K562 (cell line): ENCODE results near the gene MPV17L2. TPM values are rescaled to one million over a fixed set of nuclear protein-coding genes. Genes with fewer than 3 reads are reported as not detected.
A peak's percentile ranks its signal among the peaks of the same experiment; 100 is the strongest.
"Not testable (repeated sequence)": the region's sequence is repeated elsewhere in the genome, so short reads cannot be mapped to it uniquely, and the experiment has no call there.

Experiments used
- ATAC-seq: fragments of 200-7000 bp; cut with Tn5 transposase; 3 replicates; pipeline ENCODE4 v1.9.1; 2020; ENCODE audit warnings: moderate library complexity
- BruUV-seq: library from RNA; stranded (reverse); fragments of 400-500 nt; replicated peaks from 2 replicates; lab custom pipeline; 2021; lab: Mats Ljungman, UMichigan
- CTCF ChIA-PET: fragments of 300-600 bp; formaldehyde crosslinking; extraction: SDS; loops from one replicate; lab custom pipeline; 2021; ENCODE audit warnings: low intra/inter-chr PET ratio; lab: Yijun Ruan, JAX
- POLR2A ChIA-PET: fragments of 300-600, 350-650 bp; sonication (Branson Sonifier 250); formaldehyde crosslinking; extraction: SDS; loops from one replicate; lab custom pipeline; 2021; ENCODE audit warnings: antibody characterized with exemption, inconsistent platforms; lab: Yijun Ruan, JAX
- DNase-seq, 4 experiments: peaks; one replicate each; pipeline versions ENCODE4 v3.0.0 to v3.0.0-alpha.2; 2011 to 2018; ENCODE audit warnings: low spot score in 3 of 4, mixed read lengths in 3 of 4; ENCODE audit errors: extremely low read depth in 1 of 4
- FAIRE-seq: peaks from 2 replicates; lab custom pipeline; 2011; peaks lifted over from hg19 to GRCh38; lab: Jason Lieb, UNC
- H2AFZ ChIP-seq: 2 replicates; pipeline ENCODE4 v1.6.0; 2011; ENCODE audit warnings: low read depth, low read length, control low read depth, inconsistent platforms
- H3K27ac ChIP-seq: fragments of 200-600 bp; 3 replicates; pipeline ENCODE4 v1.8.0; 2011; ENCODE audit warnings: low read depth, mild to moderate bottlenecking, control low read depth, inconsistent platforms, low read length, moderate library complexity, mixed read lengths; ENCODE audit errors: extremely low read depth
- H3K27me3 ChIP-seq, 2 experiments: fragments of 300-600 bp in 1 of 2; 2 replicates in 1 of 2; 3 replicates in 1 of 2; pipeline versions ENCODE4 v1.6.0 to v1.8.0; 2011; ENCODE audit warnings: inconsistent platforms in 2 of 2, low read length in 2 of 2, mild to moderate bottlenecking in 1 of 2, mixed read lengths in 1 of 2, moderate library complexity in 1 of 2; ENCODE audit not compliant: control insufficient read depth in 2 of 2, insufficient read depth in 2 of 2
- H3K36me3 ChIP-seq: fragments of 300-600 bp; 3 replicates; pipeline ENCODE4 v1.8.0; 2011; ENCODE audit warnings: mild to moderate bottlenecking, low read length, inconsistent platforms; ENCODE audit not compliant: control insufficient read depth, insufficient read depth
- H3K4me1 ChIP-seq, 2 experiments: fragments of 200-600 bp in 1 of 2; replicated peaks in 1 of 2; 2 replicates in 1 of 2; 3 replicates in 1 of 2; pipeline versions ENCODE4 v1.5.1 to v1.8.0; 2011; ENCODE audit warnings: inconsistent platforms in 2 of 2, low read length in 2 of 2, mild to moderate bottlenecking in 1 of 2, mixed read lengths in 1 of 2, moderate library complexity in 1 of 2; ENCODE audit not compliant: control insufficient read depth in 2 of 2, insufficient read depth in 2 of 2
- H3K4me2 ChIP-seq: 2 replicates; pipeline ENCODE4 v1.6.1; 2011; ENCODE audit warnings: low read length, control low read depth, inconsistent platforms, mixed read lengths; ENCODE audit not compliant: insufficient read depth
- H3K4me3 ChIP-seq: fragments of 200-600 bp; sonication (generic), shearing (Covaris generic); 2 replicates; pipeline ENCODE4 v1.5.1; 2016; ENCODE audit warnings: control low read depth, inconsistent platforms
- H3K79me2 ChIP-seq: fragments of 200-600 bp; 3 replicates; pipeline ENCODE4 v1.8.0; 2011; ENCODE audit warnings: low read length, inconsistent platforms; ENCODE audit not compliant: control insufficient read depth, insufficient read depth
- H3K9ac ChIP-seq, 2 experiments: 2 replicates each; pipeline versions ENCODE4 v1.6.0 to v1.6.1; 2011; ENCODE audit warnings: low read depth in 2 of 2, low read length in 2 of 2, control low read depth in 1 of 2, inconsistent platforms in 1 of 2, mild to moderate bottlenecking in 1 of 2, mixed read lengths in 1 of 2; ENCODE audit not compliant: insufficient read depth in 1 of 2
- H3K9me1 ChIP-seq: one replicate; pipeline ENCODE4 v1.6.0; 2011; ENCODE audit warnings: inconsistent platforms, mild to moderate bottlenecking, low read length, moderate library complexity; ENCODE audit not compliant: control insufficient read depth, insufficient read depth
- H3K9me3 ChIP-seq: replicated peaks from 2 replicates; pipeline ENCODE4 v1.5.1; 2011; ENCODE audit warnings: low read depth, low read length, inconsistent platforms; ENCODE audit not compliant: control insufficient read depth, insufficient read depth
- H4K20me1 ChIP-seq: replicated peaks from 2 replicates; pipeline ENCODE4 v1.6.1; 2011; ENCODE audit warnings: low read length, inconsistent platforms, mixed read lengths; ENCODE audit not compliant: control insufficient read depth, insufficient read depth
- ATF1 ChIP-seq, 2 experiments: fragments of 450-650 bp in 1 of 2; IDR thresholded peaks; 2 replicates each; pipeline ENCODE4 v1.6.1; 2016; ENCODE audit warnings: missing compliant biosample characterization in 1 of 2, missing genetic modification characterization in 1 of 2
- FOXJ2 ChIP-seq: fragments of 200-800 bp; sonication (Bioruptor generic); IDR thresholded peaks from 2 replicates; pipeline ENCODE4 v1.6.1; 2016; ENCODE audit warnings: missing genetic modification characterization, missing compliant biosample characterization
- FOXK1 ChIP-seq: sonication (generic); formaldehyde crosslinking; IDR thresholded peaks from 2 replicates; pipeline ENCODE4 v1.8.0; 2022; ENCODE audit warnings: missing genetic modification reagents, mild to moderate bottlenecking, borderline replicate concordance
- HNRNPUL1 ChIP-seq: fragments of 200-400 bp; formaldehyde crosslinking; IDR thresholded peaks from 2 replicates; pipeline ENCODE4 v1.6.1; 2017; ENCODE audit warnings: low read length
- KLF1 ChIP-seq: fragments of 450-650 bp; IDR thresholded peaks from 2 replicates; pipeline ENCODE4 v1.6.1; 2016; ENCODE audit warnings: missing genetic modification characterization, missing compliant biosample characterization
- PTBP1 ChIP-seq: fragments of 200-400 bp; formaldehyde crosslinking; IDR thresholded peaks from 2 replicates; pipeline ENCODE4 v1.6.1; 2017; ENCODE audit warnings: low read depth, low read length
- RBM14 ChIP-seq: fragments of 200-400 bp; formaldehyde crosslinking; IDR thresholded peaks from 2 replicates; pipeline ENCODE4 v1.6.1; 2018; ENCODE audit warnings: low read depth, mild to moderate bottlenecking, low read length, moderate library complexity, borderline replicate concordance; ENCODE audit not compliant: insufficient read depth
- RBM25 ChIP-seq: fragments of 200-400 bp; formaldehyde crosslinking; IDR thresholded peaks from 2 replicates; pipeline ENCODE4 v1.6.1; 2018; ENCODE audit warnings: low read length, low read depth, moderate library complexity; ENCODE audit not compliant: severe bottlenecking
- SIN3B ChIP-seq: fragments of 450-650 bp; IDR thresholded peaks from 2 replicates; pipeline ENCODE4 v1.6.1; 2017; ENCODE audit warnings: low read depth, mild to moderate bottlenecking, moderate library complexity
- ZNF121 ChIP-seq: sonication (generic); formaldehyde crosslinking; conservative IDR thresholded peaks from 2 replicates; pipeline ENCODE4 v1.8.0; 2022; ENCODE audit warnings: missing genetic modification reagents
- ZNF23 ChIP-seq: fragments of 250-450 bp; sonication (Bioruptor Pico); IDR thresholded peaks from 2 replicates; pipeline ENCODE4 v1.4.0; 2020; ENCODE audit warnings: mild to moderate bottlenecking
- ZNF766 ChIP-seq: fragments of 200-800 bp; sonication (Bioruptor generic); conservative IDR thresholded peaks from 2 replicates; pipeline ENCODE4 v1.6.1; 2016; ENCODE audit warnings: missing genetic modification characterization, missing compliant biosample characterization
- WGBS: fragments of 100-300 bp; shearing (Covaris generic); methylation state at CpG from one replicate; pipeline ENCODE4 v1.1.6; 2016; ENCODE audit warnings: low coverage, mixed read lengths; ENCODE audit not compliant: insufficient coverage; ENCODE audit errors: missing lambda C conversion rate; 5-methylcytosine and 5-hydroxymethylcytosine counted together
- in situ Hi-C: fragments of 300-500 bp; cut with MboI; formaldehyde crosslinking; loops from 4 replicates; pipeline ENCODE4 v1.15.0; 2018; ENCODE audit warnings: inconsistent platforms, mixed read lengths
- intact Hi-C: fragments of 100-400 bp; cut with micrococcal nuclease; formaldehyde crosslinking; loops from 2 replicates; pipeline ENCODE4 v1.14.2; 2022
- polyA plus RNA-seq, 8 experiments: library from polyadenylated mRNA; depleted of rRNA in 4 of 8; stranded (reverse) in 5 of 8; unstranded in 3 of 8; fragments of >200 nt; fragmentation: Nextera tagmentation in 2 of 8; fragmentation: Illumina TruSeq in 1 of 8; extraction: Ambion mirVana in 2 of 8; extraction: Trizol in 1 of 8; gene quantifications; 2 replicates each; pipeline versions ENCODE4 v1.2.1 to v1.2.3, GENCODE V29; 2011 to 2014; ENCODE audit warnings: inconsistent platforms in 1 of 8, missing spikeins in 1 of 8
- total RNA-seq, 7 experiments: library from RNA; depleted of rRNA in 6 of 7; stranded (reverse); fragments of >200 nt in 6 of 7; fragmentation: Illumina TruSeq in 2 of 7; extraction: Trizol in 2 of 7; gene quantifications; 2 replicates each; pipeline versions ENCODE4 v1.2.1 to v1.2.3, GENCODE V29; 2011 to 2021; ENCODE audit warnings: low replicate concordance in 1 of 7
- TF ChIP-seq, protein P1 (sequence below), 2 experiments: fragments of 200-800 bp in 1 of 2; sonication (Bioruptor generic) in 1 of 2; sonication (generic) in 1 of 2; formaldehyde crosslinking in 1 of 2; IDR thresholded peaks in 1 of 2; conservative IDR thresholded peaks in 1 of 2; 2 replicates each; pipeline versions ENCODE4 v1.5.0 to v1.6.1; 2016 to 2020; ENCODE audit warnings: missing compliant biosample characterization in 1 of 2, missing genetic modification characterization in 1 of 2, missing genetic modification reagents in 1 of 2

Gene MPV17L2
- total and polyA plus RNA-seq, 9 of the 15 experiments (the other 6 are each of a cell fraction or from before 2014, with no cell fraction given) = 10.6 to 60.2 (median 28.5) TPM

DNA sequence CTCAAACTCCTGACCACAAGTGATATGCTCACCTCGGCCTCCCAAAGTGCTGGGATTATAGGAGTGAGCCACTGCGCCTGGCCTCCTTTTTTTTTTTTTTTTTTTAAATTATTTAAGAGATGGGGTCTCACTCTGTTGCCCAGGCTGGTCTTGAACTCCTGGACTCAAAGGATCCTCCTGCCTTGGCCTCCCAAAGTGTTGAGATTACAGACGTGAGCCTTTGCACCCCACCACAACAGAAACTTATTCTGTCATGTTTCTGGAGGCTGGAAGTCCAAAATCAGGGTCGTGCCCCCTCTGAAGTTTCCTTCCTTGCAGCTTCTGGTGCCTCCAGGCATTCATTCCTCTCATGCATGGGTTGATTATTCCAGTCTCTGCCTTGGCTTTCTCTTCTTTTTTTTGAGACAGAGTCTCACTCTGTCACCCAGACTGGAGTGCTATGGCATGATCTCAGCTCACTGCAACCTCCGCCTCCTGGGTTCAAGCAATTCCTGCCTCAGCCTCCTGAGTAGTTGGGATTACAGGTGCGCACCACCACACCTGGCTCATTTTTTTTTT, 33.9 kb upstream of the MPV17L2 start:
- Histone ChIP-seq H3K4me1 (peaks cover 38 to 68% of the 10 kb centered on the region in 2 experiments), H4K20me1 (peaks cover 20% of the 10 kb centered on the region), H3K36me3 (peaks cover 68% of the 10 kb centered on the region; the same call in 2 of the 3 replicates), H3K79me2 (peaks cover 55% of the 10 kb centered on the region)
- DNase-seq, FAIRE-seq, H3K4me2 ChIP-seq, in situ Hi-C loops, BruUV-seq, ATAC-seq, H3K9me3 ChIP-seq, H3K27ac ChIP-seq, H3K9me1 ChIP-seq, H2AFZ ChIP-seq, H3K27me3 ChIP-seq, H3K9ac ChIP-seq, H3K4me3 ChIP-seq: not testable (repeated sequence)
- ChIA-PET CTCF (interaction anchor here (0.6 kb wide), 1 partner anchor 96 kb away, joined by 3 read pairs; no protein-coding TSS in a partner anchor), POLR2A (interaction anchor here (0.5 kb wide), 1 partner anchor 55 kb away, joined by 4 read pairs; no protein-coding TSS in a partner anchor)
- 72% methylated on average over 5 of the region's 6 CpGs for WGBS
- TF ChIP-seq RBM25 = peak; percentile 28
- peak; percentile 82 for TF ChIP-seq ZNF121 (CRISPR knock-in tag)
- intact Hi-C loops = loop anchor here (10.0 kb wide), 2 partner anchors 94 to 214 kb away; no protein-coding TSS in a partner anchor

DNA sequence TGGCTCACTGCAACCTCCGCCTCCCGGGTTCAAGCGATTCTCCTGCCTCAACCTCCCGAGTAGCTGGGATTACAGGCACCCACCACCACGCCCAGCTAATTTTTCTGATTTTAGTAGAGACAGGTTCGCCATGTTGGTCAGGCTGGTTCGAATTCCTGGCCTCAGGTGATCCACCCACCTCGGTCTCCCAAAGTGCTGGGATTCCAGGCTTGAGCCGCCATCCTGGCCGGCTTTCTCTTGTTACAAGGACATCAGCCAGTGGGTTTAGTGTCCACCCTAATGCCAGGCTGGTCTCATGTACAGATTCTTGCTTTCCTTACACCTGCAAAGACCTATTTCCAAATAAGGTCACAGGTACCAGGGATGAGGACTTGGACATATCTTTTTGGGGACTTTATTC, 33.2 kb upstream of the MPV17L2 start:
- H3K9ac ChIP-seq = 0 out of 4 replicates have a peak overlapping the region, but pooled peaks of 1 of the 2 experiments have one; percentile 35
- POLR2A ChIA-PET = interaction anchor here (0.6 kb wide), 1 partner anchor 156 kb away, joined by 3 read pairs; no protein-coding TSS in a partner anchor
- ATAC-seq = no peak
- no peak overlapping the region for H3K27ac ChIP-seq
- H3K9me1 ChIP-seq = peaks cover 3% of the 10 kb centered on the region
- no peak for DNase-seq
- no peaks in the 10 kb centered on the region for H3K27me3 ChIP-seq
- H3K9me3 ChIP-seq = no peaks in the 10 kb centered on the region
- CTCF ChIA-PET = interaction anchor here (0.6 to 2.3 kb wide), 2 partner anchors 46 to 97 kb away, joined by 3 to 12 read pairs; no protein-coding TSS in a partner anchor
- in situ Hi-C loops = loop anchor here (10.0 kb wide), 1 partner anchor 155 kb away; the partner anchor contains the start of gene ARRDC2
- TSS peak; percentile 68 for BruUV-seq
- no peak overlapping the region for H3K4me3 ChIP-seq
- H3K4me1 ChIP-seq = peaks cover 33 to 62% of the 10 kb centered on the region in 2 experiments
- 93% methylated on average over 7 of the region's 10 CpGs for WGBS
- peaks cover 49% of the 10 kb centered on the region for H3K79me2 ChIP-seq
- peaks cover 16% of the 10 kb centered on the region for H4K20me1 ChIP-seq
- H3K4me2 ChIP-seq = no peak overlapping the region
- intact Hi-C loops = loop anchor here (10.0 kb wide), 3 partner anchors 95 to 215 kb away; partner anchors contain the start of gene ARRDC2
- peaks cover 72% of the 10 kb centered on the region; the same call in 2 of the 3 replicates for H3K36me3 ChIP-seq
- no peak for FAIRE-seq
- no peak overlapping the region for H2AFZ ChIP-seq
- TF ChIP-seq PTBP1 (no peak), ZNF766 (no peak), RBM14 (no peak), ATF1 (CRISPR knock-in tag; IDR thresholded peaks at IDR 0.05) (no peak), ATF1 (tag; IDR thresholded peaks at IDR 0.05) (no peak), FOXJ2 (tag) (no peak), ZNF23 (CRISPR knock-in tag) (no peak), KLF1 (tag) (no peak), HNRNPUL1 (no peak), FOXK1 (no peak), SIN3B (no peak)
- TF ChIP-seq, protein P1, sequence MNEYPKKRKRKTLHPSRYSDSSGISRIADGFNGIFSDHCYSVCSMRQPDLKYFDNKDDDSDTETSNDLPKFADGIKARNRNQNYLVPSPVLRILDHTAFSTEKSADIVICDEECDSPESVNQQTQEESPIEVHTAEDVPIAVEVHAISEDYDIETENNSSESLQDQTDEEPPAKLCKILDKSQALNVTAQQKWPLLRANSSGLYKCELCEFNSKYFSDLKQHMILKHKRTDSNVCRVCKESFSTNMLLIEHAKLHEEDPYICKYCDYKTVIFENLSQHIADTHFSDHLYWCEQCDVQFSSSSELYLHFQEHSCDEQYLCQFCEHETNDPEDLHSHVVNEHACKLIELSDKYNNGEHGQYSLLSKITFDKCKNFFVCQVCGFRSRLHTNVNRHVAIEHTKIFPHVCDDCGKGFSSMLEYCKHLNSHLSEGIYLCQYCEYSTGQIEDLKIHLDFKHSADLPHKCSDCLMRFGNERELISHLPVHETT (CRISPR knock-in tag; conservative IDR thresholded peaks at IDR 0.05 in 1 of 2, IDR thresholded peaks at IDR 0.05 in 1 of 2) = no peak
